Hepatocyte (in vitro differentiated cells): ENCODE data around the gene JPH2. TPM values are rescaled to one million over a fixed set of nuclear protein-coding genes. Genes with fewer than 3 reads are reported as not detected.

Experiments used
- DNase-seq: peaks from one replicate; pipeline ENCODE4 v3.0.0-alpha.2; 2016; ENCODE audit warnings: low spot score
- H2AFZ ChIP-seq: fragments of 200-600 bp; sonication (generic); 2 replicates; pipeline ENCODE4 v1.6.0; 2016; ENCODE audit warnings: antibody characterized with exemption, mild to moderate bottlenecking
- H3K27ac ChIP-seq: fragments of 200-600 bp; sonication (generic); 2 replicates; pipeline ENCODE4 v1.5.1; 2016; ENCODE audit warnings: mild to moderate bottlenecking
- H3K27me3 ChIP-seq: fragments of 200-600 bp; sonication (generic); 2 replicates; pipeline ENCODE4 v1.6.1; 2016
- H3K36me3 ChIP-seq: fragments of 200-600 bp; sonication (generic); replicated peaks from 2 replicates; pipeline ENCODE4 v1.5.1; 2016; ENCODE audit warnings: low read depth; ENCODE audit not compliant: insufficient read depth
- H3K4me1 ChIP-seq: fragments of 200-600 bp; sonication (generic); 2 replicates; pipeline ENCODE4 v1.5.1; 2016; ENCODE audit warnings: mild to moderate bottlenecking, moderate library complexity; ENCODE audit not compliant: insufficient read depth
- H3K4me2 ChIP-seq: fragments of 200-600 bp; sonication (generic); 2 replicates; pipeline ENCODE4 v1.6.0; 2016
- H3K4me3 ChIP-seq: fragments of 200-600 bp; sonication (generic); 2 replicates; pipeline ENCODE4 v1.5.1; 2016; ENCODE audit warnings: mild to moderate bottlenecking
- H3K79me2 ChIP-seq: fragments of 200-600 bp; sonication (generic); 2 replicates; pipeline ENCODE4 v1.6.0; 2017; ENCODE audit warnings: mild to moderate bottlenecking
- H3K9me2 ChIP-seq: fragments of 200-600 bp; sonication (generic); replicated peaks from 2 replicates; pipeline ENCODE4 v1.6.0; 2017; ENCODE audit warnings: mild to moderate bottlenecking; ENCODE audit not compliant: insufficient read depth
- H3K9me3 ChIP-seq: fragments of 200-600 bp; sonication (generic); 2 replicates; pipeline ENCODE4 v1.5.1; 2016; ENCODE audit warnings: low read depth, mild to moderate bottlenecking
- H4K20me1 ChIP-seq: fragments of 200-600 bp; sonication (generic); 2 replicates; pipeline ENCODE4 v1.6.0; 2016; ENCODE audit warnings: mild to moderate bottlenecking; ENCODE audit not compliant: insufficient read depth, poor library complexity, severe bottlenecking
- CTCF ChIP-seq: fragments of 200-600 bp; sonication (generic); IDR thresholded peaks from 2 replicates; pipeline ENCODE4 v1.5.1; 2016; ENCODE audit warnings: antibody characterized with exemption, mild to moderate bottlenecking; ENCODE audit not compliant: poor library complexity
- EZH2 ChIP-seq: fragments of 200-600 bp; sonication (generic); IDR thresholded peaks from 2 replicates; pipeline ENCODE4 v1.6.1; 2016; ENCODE audit warnings: antibody characterized with exemption, mild to moderate bottlenecking, borderline replicate concordance
- EZH2phosphoT487 ChIP-seq: fragments of 200-600 bp; sonication (generic); IDR thresholded peaks from one replicate; pipeline ENCODE4 v1.6.1; 2018; ENCODE audit warnings: antibody characterized with exemption, mild to moderate bottlenecking, low read depth, moderate library complexity; ENCODE audit not compliant: unreplicated experiment, severe bottlenecking
- WGBS: methylation state at CpG from one replicate; pipeline ENCODE4 v1.1.6; 2016; ENCODE audit warnings: low lambda C conversion rate; ENCODE audit errors: missing lambda C conversion rate; 5-methylcytosine and 5-hydroxymethylcytosine counted together
- polyA plus RNA-seq: library from polyadenylated mRNA; unstranded; fragments of >200 nt; fragmentation: Nextera tagmentation; extraction: Ambion mirVana; gene quantifications from 2 replicates; pipeline ENCODE4 v1.2.1, GENCODE V29; 2016
- total RNA-seq: library from RNA; depleted of rRNA; stranded (reverse); fragments of >200 nt; gene quantifications from 2 replicates; pipeline ENCODE4 v1.2.3, GENCODE V29; 2014

The JPH2 gene
- total and polyA plus RNA-seq, 2 experiments from 2014 or later, result 6.6 to 8.3 TPM

- Histone ChIP-seq H3K9me2 (no peaks in the 10 kb centered on the region), H3K4me3 (no peak overlapping the region), H3K36me3 (no peaks in the 10 kb centered on the region), H3K79me2 (no peaks in the 10 kb centered on the region), H3K4me1 (no peaks in the 10 kb centered on the region), H2AFZ (no peak overlapping the region), H3K9me3 (no peaks in the 10 kb centered on the region), H3K4me2 (no peak overlapping the region), H3K27me3 (no peaks in the 10 kb centered on the region), H3K27ac (no peak overlapping the region), H4K20me1 (no peaks in the 10 kb centered on the region)
- DNase-seq, result peak; percentile 28
- 60% methylated on average over 6 of the region's 6 CpGs for WGBS
- TF ChIP-seq EZH2 (no peak), EZH2phosphoT487 (no peak)
Measured at GRCh38 chr20:44111712-44112335, 75.2 kb downstream of the JPH2 start.

- 72% methylated on average over 9 of the region's 9 CpGs for WGBS
- no peak overlapping the region for H3K27ac ChIP-seq
- no peak overlapping the region for H2AFZ ChIP-seq
- no peak overlapping the region for H3K4me3 ChIP-seq
- H3K9me2 ChIP-seq, result no peaks in the 10 kb centered on the region
- no peaks in the 10 kb centered on the region for H3K9me3 ChIP-seq
- H4K20me1 ChIP-seq, result no peaks in the 10 kb centered on the region
- H3K36me3 ChIP-seq, result no peaks in the 10 kb centered on the region
- no peaks in the 10 kb centered on the region for H3K27me3 ChIP-seq
- H3K4me2 ChIP-seq, result no peak overlapping the region
- no peak for DNase-seq
- H3K4me1 ChIP-seq, result no peaks in the 10 kb centered on the region
- no peaks in the 10 kb centered on the region for H3K79me2 ChIP-seq
- TF ChIP-seq EZH2phosphoT487, result no peak
- TF ChIP-seq CTCF, result no peak
- no peak for TF ChIP-seq EZH2
Measured at GRCh38 chr20:44110816-44111568, 76.0 kb downstream of the JPH2 start.

GRCh38 chr20:44109951-44110361 is 77.0 kb downstream of the JPH2 start:
- H3K36me3 ChIP-seq, result no peaks in the 10 kb centered on the region
- no peaks in the 10 kb centered on the region for H4K20me1 ChIP-seq
- H3K9me3 ChIP-seq, result no peaks in the 10 kb centered on the region
- H3K27me3 ChIP-seq, result no peaks in the 10 kb centered on the region
- H3K4me2 ChIP-seq, result no peak overlapping the region
- H3K9me2 ChIP-seq, result no peaks in the 10 kb centered on the region
- peak; percentile 3 for TF ChIP-seq CTCF
- no peak for TF ChIP-seq EZH2phosphoT487
- no peak for TF ChIP-seq EZH2
- no peak overlapping the region for H3K27ac ChIP-seq
- no peak overlapping the region for H3K4me3 ChIP-seq
- no peak for DNase-seq
- no peak overlapping the region for H2AFZ ChIP-seq
- no peaks in the 10 kb centered on the region for H3K79me2 ChIP-seq
- WGBS, result 62% methylated on average over 5 of the region's 5 CpGs
- H3K4me1 ChIP-seq, result no peaks in the 10 kb centered on the region

GRCh38 chr20:44106615-44107014 is 80.4 kb downstream of the JPH2 start:
- H3K9me2 ChIP-seq, result no peaks in the 10 kb centered on the region
- no peak overlapping the region for H3K27ac ChIP-seq
- H3K36me3 ChIP-seq, result no peaks in the 10 kb centered on the region
- no peak overlapping the region for H2AFZ ChIP-seq
- H3K27me3 ChIP-seq, result no peaks in the 10 kb centered on the region
- H4K20me1 ChIP-seq, result no peaks in the 10 kb centered on the region
- TF ChIP-seq CTCF (no peak), EZH2phosphoT487 (no peak), EZH2 (no peak)
- DNase-seq, result no peak
- no peak overlapping the region for H3K4me2 ChIP-seq
- H3K9me3 ChIP-seq, result no peaks in the 10 kb centered on the region
- no peak overlapping the region for H3K4me3 ChIP-seq
- no peaks in the 10 kb centered on the region for H3K4me1 ChIP-seq
- 81% methylated on average over 5 of the region's 5 CpGs for WGBS
- no peaks in the 10 kb centered on the region for H3K79me2 ChIP-seq
